HG02798 (cell line): ENCODE results near the gene PRPF8.
"Not testable (repeated sequence)": the region's sequence is repeated elsewhere in the genome, so short reads cannot be mapped to it uniquely, and the experiment has no call there.

Experiments
- ATAC-seq: cut with Tn5 transposase; IDR thresholded peaks from one replicate; pipeline ENCODE4 v1.9.1; 2021; ENCODE audit warnings: mild to moderate bottlenecking; ENCODE audit not compliant: unreplicated experiment, poor library complexity

The PRPF8 gene

GRCh38 chr17:1716912-1717695 is 32.4 kb upstream of the PRPF8 start:
- ATAC-seq, result peak; percentile 51

- ATAC-seq, result peak; percentile 85
Observed at GRCh38 chr17:1716076-1716911, 31.6 kb upstream of the PRPF8 start.

- no peak for ATAC-seq
Observed at GRCh38 chr17:1715803-1716075, 31.1 kb upstream of the PRPF8 start.

- ATAC-seq, result no peak
Observed at GRCh38 chr17:1714980-1715802, 30.5 kb upstream of the PRPF8 start.

GRCh38 chr17:1714427-1714979 is 29.8 kb upstream of the PRPF8 start:
- no peak for ATAC-seq

GRCh38 chr17:1713878-1714426 is 29.3 kb upstream of the PRPF8 start:
- no peak for ATAC-seq

- no peak for ATAC-seq
Observed at GRCh38 chr17:1713160-1713877, 28.7 kb upstream of the PRPF8 start.

- no peak for ATAC-seq
Observed at GRCh38 chr17:1712271-1712670, 27.6 kb upstream of the PRPF8 start.

- ATAC-seq, result no peak
Observed at GRCh38 chr17:1711804-1712203, 27.1 kb upstream of the PRPF8 start.

- ATAC-seq, result no peak
Observed at GRCh38 chr17:1710807-1711553, 26.3 kb upstream of the PRPF8 start.

- ATAC-seq, result no peak
Observed at GRCh38 chr17:1709971-1710806, 25.5 kb upstream of the PRPF8 start, which contains the start of gene TLCD2. Gene TLCD2 (minus strand): TSS chr17:1710377. CDS start chr17:1710242, 135 bp downstream.

- ATAC-seq, result no peak
Observed at GRCh38 chr17:1709403-1709951, 24.8 kb upstream of the PRPF8 start.

- not testable (repeated sequence) for ATAC-seq
Observed at GRCh38 chr17:1708791-1709346, 24.2 kb upstream of the PRPF8 start.

- no peak for ATAC-seq
Observed at GRCh38 chr17:1707107-1707506, 22.4 kb upstream of the PRPF8 start.

GRCh38 chr17:1705004-1705403 is 20.3 kb upstream of the PRPF8 start:
- no peak for ATAC-seq

- no peak for ATAC-seq
Observed at GRCh38 chr17:1703063-1703462, 18.4 kb upstream of the PRPF8 start.

- ATAC-seq, result not testable (repeated sequence)
Observed at GRCh38 chr17:1699891-1700290, 15.2 kb upstream of the PRPF8 start.
